Astrocyte (in vitro differentiated cells and primary cell): ENCODE data around the gene IL32.

ENCODE experiments used
- EZH2 ChIP-seq: IDR thresholded peaks from 2 replicates; pipeline ENCODE4 v1.6.1; 2012; ENCODE audit warnings: mild to moderate bottlenecking, low read length, inconsistent platforms; ENCODE audit not compliant: insufficient read depth
- TF ChIP-seq, protein P1 (sequence below): IDR thresholded peaks from 2 replicates; pipeline ENCODE4 v1.5.1; 2011; ENCODE audit warnings: low read depth, mild to moderate bottlenecking, inconsistent platforms, low read length, moderate library complexity; ENCODE audit not compliant: insufficient read depth

DNA sequence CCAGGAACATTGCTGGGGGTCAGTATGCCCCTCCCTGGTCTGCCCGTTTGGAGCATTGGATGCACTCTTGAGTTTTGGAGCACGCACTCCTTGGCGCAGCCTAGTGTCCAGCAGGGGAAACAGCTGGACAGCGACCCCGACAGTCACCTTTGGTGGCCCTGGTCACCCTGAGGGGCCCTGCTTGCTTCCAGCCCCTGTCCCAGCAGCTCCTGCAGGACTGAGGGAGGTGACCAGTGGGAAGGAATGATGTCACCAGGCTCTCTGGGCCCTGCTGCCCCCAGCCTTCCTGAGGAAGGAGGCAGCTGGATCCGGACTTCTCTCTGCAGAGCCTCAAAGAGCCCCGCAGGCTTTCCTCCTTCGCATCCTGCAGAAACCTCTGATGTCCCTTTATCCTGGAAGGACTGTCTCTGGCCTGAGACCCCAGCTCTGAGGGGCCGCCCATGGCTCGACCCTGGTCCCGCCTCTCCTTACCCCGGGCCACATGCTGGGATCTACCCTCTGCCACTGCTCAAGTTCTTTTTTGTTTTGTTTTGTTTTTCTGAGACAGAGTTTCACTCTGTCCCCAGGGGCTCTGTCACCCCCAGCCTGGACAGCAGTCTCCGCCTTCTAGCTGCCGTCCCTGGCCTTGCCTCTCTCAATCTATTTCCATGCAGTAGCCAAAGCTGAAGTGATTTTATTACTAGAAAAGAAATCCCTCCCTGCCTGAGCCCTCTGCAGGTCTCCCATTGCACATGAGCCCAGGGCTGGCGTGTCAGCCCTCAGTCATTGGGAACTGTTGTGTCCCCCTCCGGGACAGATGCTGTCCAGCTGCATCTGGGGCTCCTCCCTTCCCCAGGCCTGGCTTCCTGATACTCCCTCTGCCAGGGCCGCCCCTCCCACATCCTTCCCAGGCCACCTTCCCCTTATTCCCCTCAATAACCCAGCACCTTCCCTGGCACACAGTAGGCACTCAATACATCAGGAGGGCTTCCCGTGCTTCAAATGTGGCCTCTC, 22.1 kb downstream of the IL32 start:
- TF ChIP-seq, protein P1, sequence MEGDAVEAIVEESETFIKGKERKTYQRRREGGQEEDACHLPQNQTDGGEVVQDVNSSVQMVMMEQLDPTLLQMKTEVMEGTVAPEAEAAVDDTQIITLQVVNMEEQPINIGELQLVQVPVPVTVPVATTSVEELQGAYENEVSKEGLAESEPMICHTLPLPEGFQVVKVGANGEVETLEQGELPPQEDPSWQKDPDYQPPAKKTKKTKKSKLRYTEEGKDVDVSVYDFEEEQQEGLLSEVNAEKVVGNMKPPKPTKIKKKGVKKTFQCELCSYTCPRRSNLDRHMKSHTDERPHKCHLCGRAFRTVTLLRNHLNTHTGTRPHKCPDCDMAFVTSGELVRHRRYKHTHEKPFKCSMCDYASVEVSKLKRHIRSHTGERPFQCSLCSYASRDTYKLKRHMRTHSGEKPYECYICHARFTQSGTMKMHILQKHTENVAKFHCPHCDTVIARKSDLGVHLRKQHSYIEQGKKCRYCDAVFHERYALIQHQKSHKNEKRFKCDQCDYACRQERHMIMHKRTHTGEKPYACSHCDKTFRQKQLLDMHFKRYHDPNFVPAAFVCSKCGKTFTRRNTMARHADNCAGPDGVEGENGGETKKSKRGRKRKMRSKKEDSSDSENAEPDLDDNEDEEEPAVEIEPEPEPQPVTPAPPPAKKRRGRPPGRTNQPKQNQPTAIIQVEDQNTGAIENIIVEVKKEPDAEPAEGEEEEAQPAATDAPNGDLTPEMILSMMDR = no peak
- TF ChIP-seq EZH2 = no peak
